OCI-LY7 (cell line): ENCODE results near the gene TGM2.

Source experiments
- EZH2phosphoT487 ChIP-seq: fragments of 200-600 bp; sonication (generic); IDR thresholded peaks from 2 replicates; pipeline ENCODE4 v1.6.1; 2018; ENCODE audit warnings: low read depth, borderline replicate concordance, mild to moderate bottlenecking, mixed run types, antibody characterized with exemption, low read length, moderate library complexity, mixed read lengths
- TF ChIP-seq, protein P1 (sequence below): fragments of 200-600 bp; sonication (generic); conservative IDR thresholded peaks from 2 replicates; pipeline ENCODE4 v1.5.1; 2014; ENCODE audit warnings: mild to moderate bottlenecking, antibody characterized with exemption, low read length, moderate library complexity, mixed read lengths

- TF ChIP-seq, protein P1, sequence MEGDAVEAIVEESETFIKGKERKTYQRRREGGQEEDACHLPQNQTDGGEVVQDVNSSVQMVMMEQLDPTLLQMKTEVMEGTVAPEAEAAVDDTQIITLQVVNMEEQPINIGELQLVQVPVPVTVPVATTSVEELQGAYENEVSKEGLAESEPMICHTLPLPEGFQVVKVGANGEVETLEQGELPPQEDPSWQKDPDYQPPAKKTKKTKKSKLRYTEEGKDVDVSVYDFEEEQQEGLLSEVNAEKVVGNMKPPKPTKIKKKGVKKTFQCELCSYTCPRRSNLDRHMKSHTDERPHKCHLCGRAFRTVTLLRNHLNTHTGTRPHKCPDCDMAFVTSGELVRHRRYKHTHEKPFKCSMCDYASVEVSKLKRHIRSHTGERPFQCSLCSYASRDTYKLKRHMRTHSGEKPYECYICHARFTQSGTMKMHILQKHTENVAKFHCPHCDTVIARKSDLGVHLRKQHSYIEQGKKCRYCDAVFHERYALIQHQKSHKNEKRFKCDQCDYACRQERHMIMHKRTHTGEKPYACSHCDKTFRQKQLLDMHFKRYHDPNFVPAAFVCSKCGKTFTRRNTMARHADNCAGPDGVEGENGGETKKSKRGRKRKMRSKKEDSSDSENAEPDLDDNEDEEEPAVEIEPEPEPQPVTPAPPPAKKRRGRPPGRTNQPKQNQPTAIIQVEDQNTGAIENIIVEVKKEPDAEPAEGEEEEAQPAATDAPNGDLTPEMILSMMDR: no peak
- TF ChIP-seq EZH2phosphoT487: no peak
These were observed 32.1 kb downstream of the TGM2 start for GRCh38 chr20:38132910-38133501.
